HT-29 (cell line): ENCODE results near the gene PLXNA3. TPM values are rescaled to one million over a fixed set of nuclear protein-coding genes. Genes with fewer than 3 reads are reported as not detected.
A peak's percentile ranks its signal among the peaks of the same experiment; 100 is the strongest.

Experiments used
- DNase-seq: peaks from one replicate; pipeline ENCODE4 v3.0.0-alpha.2; 2015; ENCODE audit warnings: low spot score
- total RNA-seq: library from RNA; depleted of rRNA; stranded (reverse); fragments of >200 nt; shearing (Covaris generic); gene quantifications from 2 replicates; pipeline ENCODE4 v1.2.3, GENCODE V29; 2014; rRNA removed

Gene PLXNA3
- 33.6 and 40.8 TPM in 2 replicates for total RNA-seq

DNA sequence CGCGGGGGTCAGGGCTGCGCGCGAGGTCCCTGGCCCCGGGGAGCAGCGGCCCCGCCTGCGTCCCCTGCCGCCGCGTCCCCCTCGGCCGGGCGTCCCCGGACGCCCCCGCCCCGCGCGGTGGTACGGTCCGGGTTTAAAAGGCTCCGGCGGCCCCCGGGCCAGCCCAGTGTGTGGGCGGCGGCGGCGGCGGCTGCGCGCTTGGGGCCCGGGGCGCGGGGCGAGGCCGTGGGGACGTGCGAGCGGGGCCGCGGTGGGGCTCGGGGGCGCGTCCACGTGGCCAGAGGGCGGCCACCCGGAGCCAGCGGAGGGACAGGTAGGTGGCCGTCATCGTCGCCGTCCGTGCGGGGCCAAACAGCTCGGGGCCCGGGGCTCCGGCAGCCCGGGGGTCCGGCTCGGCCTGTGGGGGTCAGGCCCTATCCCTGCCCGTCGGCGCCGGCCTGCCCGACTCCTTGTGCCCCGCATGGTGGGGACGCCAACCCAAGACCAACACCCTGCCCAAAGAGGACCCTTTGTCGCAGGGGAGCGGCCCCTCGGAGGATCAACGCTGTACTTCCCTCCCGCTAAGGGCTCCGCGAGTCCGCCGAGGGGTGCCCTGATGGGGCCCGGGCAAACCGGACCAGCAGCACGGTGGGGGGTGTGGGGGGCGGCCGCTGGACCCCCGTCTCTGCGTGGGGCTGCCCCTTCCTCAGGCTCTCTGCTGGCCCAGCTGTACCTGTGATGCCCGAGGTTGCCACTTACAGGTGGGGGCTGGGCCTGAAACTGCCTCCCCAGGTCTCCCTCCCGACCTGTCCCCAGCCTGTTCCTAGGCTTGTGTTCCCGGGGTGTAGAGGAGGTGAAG, at the start of gene PLXNA3:
PLXNA3 (plus strand) TSS at position 166 of the 838 bp plus-strand sequence. CDS start 1,903 bp downstream, outside the sequence.
- DNase-seq, result peak; percentile 36

DNA sequence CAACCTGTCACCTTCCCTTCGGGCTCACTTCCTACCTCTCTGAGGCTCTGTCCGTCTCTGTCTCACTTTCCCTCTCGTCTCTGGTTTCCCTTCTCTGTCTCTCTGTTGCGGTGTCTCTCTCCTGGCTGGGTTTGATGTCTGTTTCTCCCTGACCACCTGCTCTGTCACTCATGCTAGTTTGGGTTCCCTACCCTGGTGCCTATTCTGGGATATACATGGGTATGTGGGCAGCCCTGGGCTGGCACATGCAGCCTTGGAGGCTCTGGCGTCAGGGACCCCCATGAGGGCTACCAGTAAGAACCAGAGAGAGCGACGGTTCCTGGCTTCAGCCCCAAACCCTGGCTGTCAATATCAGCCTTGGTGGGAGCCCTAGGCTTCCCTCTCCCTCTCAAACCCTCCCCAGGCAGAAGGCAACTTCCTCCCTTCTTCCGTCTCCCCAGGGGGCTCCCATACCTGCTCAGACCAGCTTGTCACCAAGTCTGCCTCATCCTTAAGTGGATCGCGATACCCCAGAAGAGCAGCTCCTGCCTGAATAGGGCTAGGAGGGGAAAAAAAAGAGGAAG, 49.3 kb upstream of the PLXNA3 start:
- peak; percentile 30 for DNase-seq

DNA sequence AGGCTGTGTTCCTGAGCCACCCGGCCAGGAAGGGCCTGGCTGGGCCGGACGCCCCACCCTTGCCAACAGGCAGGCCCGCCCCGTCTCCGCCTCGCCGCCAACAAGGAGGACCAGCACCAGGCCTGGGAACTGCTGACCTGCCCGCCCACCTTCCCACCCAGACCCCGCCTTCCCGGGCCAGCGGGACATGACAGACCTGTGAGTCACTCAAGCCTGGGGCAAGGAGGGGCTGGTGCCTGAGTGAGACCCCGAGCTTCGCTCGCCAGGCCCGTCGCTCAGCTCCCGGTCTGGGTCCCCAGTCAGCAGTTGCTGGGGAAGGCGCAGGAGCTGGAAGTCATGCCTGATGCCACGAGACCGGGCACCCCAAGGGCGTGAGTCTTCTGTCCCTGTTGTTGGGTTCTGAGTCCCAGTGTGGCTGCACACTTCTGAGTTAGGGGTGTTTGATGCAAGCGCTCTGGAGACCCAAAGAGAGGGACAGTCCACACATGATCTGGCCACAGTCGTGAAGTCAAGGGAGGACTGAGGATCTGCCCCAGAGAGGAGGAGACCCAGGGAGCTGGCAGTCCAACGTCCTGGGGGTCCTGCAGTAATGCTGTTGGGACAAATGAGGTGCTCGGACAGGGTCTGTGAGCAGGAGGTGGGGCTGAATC, 48.7 kb upstream of the PLXNA3 start, which contains the start of gene DNASE1L1:
DNASE1L1 (minus strand) TSS at position 33 of the 650 bp plus-strand sequence. CDS start 3,686 bp downstream, outside the sequence.
- peak; percentile 94 for DNase-seq

DNA sequence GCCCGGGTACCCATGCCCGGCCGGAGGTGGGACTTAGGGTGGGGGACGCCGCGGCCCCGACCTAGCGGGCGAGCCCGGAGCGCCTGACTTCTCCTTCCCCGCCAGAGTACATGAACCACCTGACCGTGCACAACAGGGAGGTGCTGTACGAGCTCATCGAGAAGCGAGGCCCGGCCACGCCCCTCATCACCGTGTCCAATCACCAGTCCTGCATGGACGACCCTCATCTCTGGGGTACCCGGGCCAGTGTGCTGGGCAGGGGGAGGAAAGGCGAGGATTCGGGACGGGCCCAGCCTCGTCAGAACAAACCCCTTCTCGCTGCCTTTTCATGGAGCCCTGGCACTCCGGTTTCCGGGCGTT, 46.1 kb upstream of the PLXNA3 start:
- DNase-seq, result peak; percentile 66

DNA sequence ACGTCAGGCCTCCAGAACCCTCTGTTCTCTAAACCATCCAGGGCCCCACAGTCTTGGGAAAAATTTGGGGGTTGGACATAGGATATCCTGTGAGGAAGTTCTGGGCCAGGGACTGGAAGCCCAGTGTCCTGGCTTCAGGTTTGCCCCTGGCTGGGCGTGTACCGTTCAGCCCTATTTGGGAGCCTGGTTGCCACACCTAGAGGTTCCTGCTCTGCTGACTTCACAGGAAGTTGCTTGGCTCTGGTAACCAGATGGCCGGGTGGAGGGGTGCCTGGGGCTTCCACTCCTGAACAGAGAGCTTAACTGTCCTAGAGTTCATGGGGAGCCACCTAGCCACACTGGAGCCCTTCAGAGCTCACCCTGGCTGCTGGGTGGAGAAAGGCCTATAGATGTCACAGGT, 45.6 kb upstream of the PLXNA3 start:
- no peak for DNase-seq

DNA sequence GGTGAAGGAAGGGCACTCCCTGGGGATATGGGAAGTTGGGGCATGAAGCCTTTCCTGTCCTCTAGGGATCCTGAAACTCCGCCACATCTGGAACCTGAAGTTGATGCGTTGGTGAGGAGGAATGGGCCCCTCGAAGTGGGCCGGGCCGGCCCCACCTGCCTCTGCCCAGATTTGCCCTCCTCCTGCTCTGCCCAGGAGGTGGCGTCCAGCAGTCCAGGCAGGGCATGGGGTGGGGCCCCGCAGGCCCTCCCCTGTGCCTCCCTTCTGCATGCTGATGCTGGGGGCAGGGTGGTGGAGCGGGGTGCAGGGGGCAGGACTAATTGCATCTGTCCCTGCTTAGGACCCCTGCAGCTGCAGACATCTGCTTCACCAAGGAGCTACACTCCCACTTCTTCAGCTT, 44.9 kb upstream of the PLXNA3 start:
- no peak for DNase-seq

DNA sequence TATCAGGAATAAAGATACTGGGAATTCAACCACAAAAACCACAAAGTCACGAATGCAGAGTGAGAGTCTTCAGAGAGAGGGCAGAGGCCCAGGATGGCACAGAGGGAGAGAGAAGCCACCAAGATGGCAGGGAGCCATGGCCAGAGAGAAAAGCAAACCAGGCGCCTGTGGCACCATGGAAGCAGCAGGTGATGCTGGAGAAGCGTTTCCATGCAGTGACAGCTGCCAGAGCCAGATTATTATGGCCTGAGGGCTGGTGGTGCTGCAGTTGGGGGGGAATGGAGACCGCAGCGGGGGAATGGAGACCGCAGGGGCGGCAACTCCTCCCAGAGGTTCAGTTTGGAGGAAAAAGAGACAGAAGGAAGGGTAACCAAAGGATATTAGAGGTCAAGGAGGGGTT, 40.9 kb upstream of the PLXNA3 start:
- DNase-seq, result no peak

DNA sequence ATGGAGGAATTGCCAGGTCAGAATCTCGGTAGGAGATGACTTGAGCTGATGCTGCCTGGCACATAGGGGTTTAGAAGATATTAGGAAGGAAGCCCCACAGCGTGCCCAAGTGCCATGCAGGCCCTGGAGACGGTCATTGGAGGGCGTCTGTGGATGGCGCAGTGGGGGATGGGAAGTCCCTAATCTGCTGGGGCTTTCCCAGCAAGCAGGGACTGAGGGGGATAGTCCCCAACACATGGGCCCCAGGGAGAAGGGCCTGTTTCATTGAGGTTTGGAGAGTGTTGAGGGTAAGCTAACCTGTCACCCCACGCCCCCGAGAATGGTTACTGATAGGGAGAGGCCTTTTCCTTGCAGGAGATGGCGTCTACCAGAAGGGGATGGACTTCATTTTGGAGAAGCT, 38.9 kb upstream of the PLXNA3 start:
- DNase-seq, result no peak

DNA sequence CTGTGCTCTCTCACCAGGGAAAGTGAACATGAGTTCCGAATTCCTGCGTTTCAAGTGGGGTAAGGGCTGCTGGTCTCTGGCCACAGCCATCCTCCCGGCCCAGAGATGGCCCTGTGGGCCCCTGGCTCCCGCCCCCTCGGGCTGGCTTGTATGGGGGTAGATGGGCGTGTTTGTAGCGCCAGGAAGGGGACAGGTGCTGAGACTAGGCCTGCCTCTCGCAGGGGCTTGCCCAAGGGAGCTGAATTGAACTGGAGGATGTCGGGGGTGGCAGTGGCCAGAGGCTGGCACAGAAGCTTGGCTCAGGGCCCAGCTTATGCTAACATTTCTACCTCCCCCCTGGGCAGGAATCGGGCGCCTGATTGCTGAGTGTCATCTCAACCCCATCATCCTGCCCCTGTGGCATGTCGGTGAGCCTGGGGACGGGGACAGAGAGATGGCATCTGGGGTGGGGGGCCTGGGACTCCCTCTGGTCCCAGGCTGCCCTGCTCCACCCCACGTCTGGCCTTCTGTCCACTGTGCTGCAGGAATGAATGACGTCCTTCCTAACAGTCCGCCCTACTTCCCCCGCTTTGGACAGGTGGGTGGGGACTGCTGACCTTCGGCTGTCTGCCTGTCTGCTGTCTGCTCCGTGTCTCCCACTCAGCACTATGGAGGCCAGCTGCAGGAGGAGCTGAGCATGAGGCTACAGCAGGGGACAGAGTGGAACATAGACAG, 38.2 kb upstream of the PLXNA3 start:
- DNase-seq, result no peak

DNA sequence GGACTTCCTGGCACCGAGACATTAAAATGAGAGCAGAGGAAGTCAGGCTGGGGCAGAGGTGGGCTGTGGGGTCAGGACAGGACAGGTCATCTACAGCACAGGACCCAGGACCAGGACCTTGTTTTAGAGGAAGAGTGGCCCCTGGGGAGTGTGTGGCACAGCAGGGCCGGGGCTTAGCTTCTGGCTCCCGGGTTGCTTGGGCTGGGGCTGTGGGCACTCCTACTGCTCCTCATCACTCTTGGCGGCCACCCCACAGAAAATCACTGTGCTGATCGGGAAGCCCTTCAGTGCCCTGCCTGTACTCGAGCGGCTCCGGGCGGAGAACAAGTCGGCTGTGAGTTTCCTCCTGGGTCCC, 37.7 kb upstream of the PLXNA3 start:
- DNase-seq, result no peak

DNA sequence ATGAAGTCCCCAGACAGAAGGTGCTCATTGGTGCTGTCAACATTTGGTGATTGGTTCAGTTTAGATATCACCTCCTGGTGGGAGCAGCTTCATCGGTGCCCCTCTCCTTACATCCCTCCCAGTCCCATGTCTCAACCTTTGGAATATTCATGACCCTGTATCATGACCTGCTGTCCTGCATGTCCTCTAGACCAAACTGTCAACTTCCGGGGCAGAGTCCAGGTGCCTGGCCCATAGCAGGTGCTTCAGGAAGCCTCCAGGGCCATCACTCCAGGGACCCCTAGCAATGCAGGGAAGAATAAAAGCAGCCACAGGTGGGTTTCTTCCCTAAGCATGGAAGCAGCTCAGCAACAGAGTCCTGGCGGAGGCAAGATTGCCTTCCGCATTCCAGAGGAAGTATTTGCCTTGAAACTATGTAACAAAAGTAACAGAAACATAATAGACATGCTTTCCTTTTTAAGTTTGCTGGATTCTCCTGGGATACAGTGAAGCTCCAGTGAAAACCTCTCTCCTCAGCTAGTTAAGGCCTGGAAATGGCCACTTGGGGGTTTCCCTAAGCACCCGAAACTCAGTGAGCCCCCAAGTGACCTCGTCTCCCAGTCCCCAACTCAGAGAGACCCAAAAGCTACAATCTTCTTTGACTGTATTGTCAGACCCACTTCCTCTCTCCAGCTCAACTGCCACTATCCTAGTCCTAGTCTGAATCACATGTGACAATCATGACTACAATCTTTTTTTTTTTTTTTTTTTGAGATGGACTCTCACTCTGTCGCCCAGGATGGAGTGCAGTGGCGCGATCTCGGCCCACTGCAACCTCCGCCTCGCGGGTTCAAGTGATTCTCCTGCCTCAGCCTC, 30.9 kb upstream of the PLXNA3 start:
- DNase-seq, result no peak

DNA sequence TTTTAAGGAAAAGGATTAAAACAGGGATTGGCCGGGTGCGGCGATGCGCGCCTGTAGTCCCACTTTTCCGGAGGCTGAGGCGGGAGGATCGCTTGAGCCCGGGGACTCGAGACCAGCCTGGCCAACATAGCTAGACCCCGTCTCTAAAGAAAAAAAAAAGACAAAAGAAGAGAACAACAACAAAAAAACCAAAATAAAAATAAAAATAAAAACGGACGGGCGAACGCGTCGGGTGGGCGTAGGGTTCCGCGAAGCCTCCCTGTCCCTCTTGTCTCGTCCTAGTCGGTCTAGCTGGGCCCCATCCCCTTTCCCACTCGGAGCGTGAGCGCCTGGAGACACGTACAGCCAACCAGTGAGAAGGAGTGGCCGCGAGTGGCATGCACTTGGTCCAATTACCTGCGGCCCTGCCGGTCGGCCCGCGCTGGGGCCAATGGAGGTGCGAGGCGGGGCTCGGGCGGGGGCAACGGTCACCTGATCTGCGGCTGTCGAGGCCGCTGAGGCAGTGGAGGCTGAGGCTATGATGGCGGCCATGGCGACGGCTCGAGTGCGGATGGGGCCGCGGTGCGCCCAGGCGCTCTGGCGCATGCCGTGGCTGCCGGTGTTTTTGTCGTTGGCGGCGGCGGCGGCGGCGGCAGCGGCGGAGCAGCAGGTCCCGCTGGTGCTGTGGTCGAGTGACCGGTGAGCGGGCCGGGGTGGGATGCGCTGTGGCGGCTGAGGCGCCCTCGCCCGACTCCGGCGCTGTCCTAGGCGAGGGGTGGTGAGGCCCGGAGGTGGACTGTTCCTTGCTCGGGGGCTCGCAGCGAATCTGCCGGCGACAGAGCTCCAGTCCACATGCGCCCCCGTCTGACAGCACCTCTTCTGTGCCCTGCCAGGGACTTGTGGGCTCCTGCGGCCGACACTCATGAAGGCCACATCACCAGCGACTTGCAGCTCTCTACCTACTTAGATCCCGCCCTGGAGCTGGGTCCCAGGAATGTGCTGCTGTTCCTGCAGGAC, 29.6 kb upstream of the PLXNA3 start, which contains the start of gene ATP6AP1:
ATP6AP1 (plus strand) TSS at position 502 of the 996 bp plus-strand sequence; CDS start at position 518, 16 bp downstream.
- DNase-seq, result peak; percentile 95

DNA sequence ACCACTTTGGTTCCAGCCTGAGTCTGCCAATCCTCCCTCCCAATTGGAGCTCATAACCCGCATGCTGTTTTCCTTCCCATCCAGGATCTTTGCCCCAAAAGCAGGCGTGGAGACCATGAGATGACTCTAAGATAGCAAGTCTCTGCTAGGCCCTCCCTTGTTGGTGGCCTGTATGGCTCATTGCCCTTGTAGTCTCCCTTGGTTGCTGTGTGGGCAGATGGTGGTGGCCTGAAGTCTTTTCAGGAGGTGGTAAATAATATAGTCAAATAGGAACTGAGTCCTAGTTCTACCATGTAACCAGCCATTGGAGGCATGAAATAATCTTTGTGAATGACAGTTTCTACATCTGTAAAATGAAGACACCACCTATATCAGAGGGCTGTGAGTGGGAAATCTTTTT, 28.4 kb upstream of the PLXNA3 start:
- DNase-seq, result no peak

DNA sequence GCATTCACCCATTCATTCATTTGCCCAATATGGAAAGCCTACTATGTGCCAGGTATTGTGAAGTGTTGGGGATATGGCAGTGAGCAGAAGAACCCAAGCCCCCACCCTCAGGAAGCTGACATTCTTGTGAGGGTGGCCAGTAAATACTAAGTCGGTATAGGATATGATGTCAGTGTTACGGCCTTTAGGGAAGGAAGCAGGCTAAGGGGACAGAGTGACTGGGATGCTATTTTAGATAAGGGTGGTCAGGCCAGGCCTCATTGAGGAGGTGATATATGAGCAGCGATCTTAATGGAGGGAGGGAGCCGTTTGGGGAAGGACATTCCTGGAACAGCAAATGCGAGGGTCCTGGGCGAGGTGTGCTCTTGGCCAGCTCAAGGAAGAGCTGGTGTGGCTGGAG, 27.6 kb upstream of the PLXNA3 start:
- no peak for DNase-seq

DNA sequence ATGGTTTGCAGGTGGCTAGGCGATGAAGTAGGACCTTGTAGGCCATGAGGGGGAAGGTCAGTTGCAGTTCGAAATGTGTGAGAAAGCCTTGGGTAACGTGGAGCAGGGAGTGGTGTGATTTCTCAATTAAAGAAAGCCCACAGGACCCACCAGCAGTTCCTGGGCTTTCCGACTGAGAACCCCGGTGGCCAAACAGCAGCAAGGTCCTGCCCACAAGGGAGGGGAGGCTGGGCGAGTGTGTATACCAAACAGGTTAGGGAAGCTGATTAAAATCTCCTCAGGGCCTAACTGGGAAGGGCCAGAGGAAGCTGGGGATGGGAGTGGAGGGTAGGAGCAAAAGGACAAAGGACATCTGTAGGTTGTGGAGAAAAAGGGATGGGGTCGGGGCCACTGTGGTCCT, 27.2 kb upstream of the PLXNA3 start:
- DNase-seq, result no peak

DNA sequence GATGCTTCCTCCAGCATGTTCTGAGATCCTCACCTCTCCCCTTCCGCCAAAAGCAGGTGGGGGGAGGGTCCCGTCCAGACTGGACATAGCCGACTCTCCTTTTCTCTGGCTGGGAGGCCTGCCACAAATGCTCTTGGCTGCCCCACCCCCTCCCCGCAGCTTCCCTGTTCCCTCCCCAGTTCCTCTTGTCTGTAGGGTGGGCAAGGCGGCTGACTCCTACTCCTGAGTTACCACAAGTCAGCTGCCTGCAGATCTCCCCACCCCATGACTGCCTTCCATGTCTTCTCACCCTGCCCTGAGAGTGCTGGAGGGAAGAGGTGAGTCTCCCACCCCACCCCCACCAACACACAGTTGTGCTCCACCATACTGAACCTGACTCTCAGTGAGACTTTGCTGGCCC, 26.7 kb upstream of the PLXNA3 start:
- no peak for DNase-seq

DNA sequence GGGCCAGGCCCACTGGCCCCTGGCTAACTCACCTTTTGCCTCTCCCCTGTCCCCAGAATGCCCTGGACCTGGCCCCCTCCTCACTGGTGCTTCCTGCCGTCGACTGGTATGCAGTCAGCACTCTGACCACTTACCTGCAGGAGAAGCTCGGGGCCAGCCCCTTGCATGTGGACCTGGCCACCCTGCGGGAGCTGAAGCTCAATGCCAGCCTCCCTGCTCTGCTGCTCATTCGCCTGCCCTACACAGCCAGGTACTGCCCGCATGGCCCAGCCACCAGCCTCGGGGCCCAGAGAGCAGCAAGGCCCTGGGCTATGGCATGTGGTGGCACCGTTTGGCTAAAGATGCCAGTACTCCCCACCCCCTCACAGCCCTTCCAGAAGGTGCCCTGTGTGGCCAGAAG, 25.9 kb upstream of the PLXNA3 start:
- DNase-seq, result no peak

DNA sequence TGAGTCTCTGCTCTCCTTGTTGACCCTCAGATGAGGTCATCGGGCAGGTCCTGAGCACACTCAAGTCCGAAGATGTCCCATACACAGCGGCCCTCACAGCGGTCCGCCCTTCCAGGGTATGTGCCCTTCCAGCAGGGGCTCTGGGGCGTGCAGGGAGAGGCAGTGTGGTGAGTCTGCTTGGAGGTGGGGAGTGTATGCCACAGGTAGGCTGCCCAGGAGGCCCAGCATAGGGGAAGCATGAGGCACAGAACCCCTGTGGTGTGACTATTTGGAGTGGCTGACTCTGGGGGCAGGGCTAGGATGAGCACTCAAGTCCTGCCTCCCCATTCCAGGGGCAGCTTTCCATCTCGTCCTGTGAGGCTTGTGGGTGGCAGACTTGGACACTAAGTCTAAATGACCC, 24.5 kb upstream of the PLXNA3 start:
- no peak for DNase-seq

DNA sequence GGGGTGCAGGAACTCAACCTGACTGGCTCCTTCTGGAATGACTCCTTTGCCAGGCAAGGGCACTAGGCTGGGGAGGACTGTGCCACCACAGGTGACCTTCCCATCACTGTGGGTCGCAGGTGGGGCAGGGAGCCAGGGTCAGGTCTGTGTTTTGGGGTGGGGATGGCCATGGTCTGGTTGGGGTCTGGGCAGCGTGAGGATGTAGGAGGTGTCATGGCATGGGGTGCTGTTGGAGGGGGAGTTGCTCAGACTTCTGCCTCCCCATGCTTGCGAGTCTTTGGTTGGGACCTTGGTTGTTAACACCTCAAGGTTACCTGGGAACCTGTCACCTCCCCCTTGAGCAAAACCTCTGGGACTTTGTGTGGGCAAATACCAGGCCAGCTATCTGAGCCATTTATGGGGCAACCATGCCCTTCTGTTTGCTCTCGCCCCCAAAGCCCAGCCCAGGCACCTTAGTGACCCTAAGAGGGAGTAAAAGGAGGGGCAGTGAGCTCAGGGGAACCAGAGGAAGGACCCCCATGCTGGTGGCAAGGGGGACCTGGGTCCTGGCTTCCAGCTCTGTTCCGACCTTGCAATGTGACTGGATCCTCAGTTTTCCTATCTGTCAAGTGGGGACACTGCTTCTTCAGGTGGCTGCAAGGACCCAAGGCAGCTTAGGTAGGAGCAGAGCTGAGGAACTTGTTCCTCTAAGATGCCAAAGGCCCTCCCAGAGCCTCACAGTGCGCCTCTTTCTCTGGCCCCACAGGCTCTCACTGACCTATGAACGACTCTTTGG, 23.5 kb upstream of the PLXNA3 start:
- no peak for DNase-seq
